AG04450 (cell line): ENCODE measurements around the gene CORO2B. TPM values are rescaled to one million over a fixed set of nuclear protein-coding genes. Genes with fewer than 3 reads are reported as not detected.
A peak's percentile ranks its signal among the peaks of the same experiment; 100 is the strongest.
"Not testable (repeated sequence)": the region's sequence is repeated elsewhere in the genome, so short reads cannot be mapped to it uniquely, and the experiment has no call there.

Source experiments
- CTCF ChIA-PET: fragments of 300-600, 350-600 bp; formaldehyde crosslinking; extraction: SDS; loops from one replicate; lab custom pipeline; 2022; ENCODE audit warnings: antibody characterized with exemption, inconsistent platforms; lab: Charles Lee
- POLR2A ChIA-PET: fragments of 350-600 bp; formaldehyde crosslinking; extraction: SDS; loops from one replicate; lab custom pipeline; 2021; ENCODE audit warnings: antibody characterized with exemption, inconsistent platforms; lab: Yijun Ruan, JAX
- DNase-seq: peaks from one replicate; pipeline ENCODE4 v3.0.0-alpha.2; 2011; ENCODE audit warnings: low read depth, low spot score
- H3K27ac ChIP-seq: one replicate; pipeline ENCODE4 v1.5.1; 2012; ENCODE audit warnings: low read depth, low read length, control low read depth
- H3K27me3 ChIP-seq: one replicate; pipeline ENCODE4 v1.6.0; 2012; ENCODE audit warnings: low read length; ENCODE audit not compliant: control insufficient read depth, insufficient read depth
- H3K4me3 ChIP-seq: 2 replicates; pipeline ENCODE4 v1.5.1; 2011; ENCODE audit warnings: mild to moderate bottlenecking, low read depth, low read length, control low read depth
- H3K9me3 ChIP-seq: 2 replicates; pipeline ENCODE4 v1.5.1; 2012; ENCODE audit warnings: low read length; ENCODE audit not compliant: control insufficient read depth, insufficient read depth
- CTCF ChIP-seq: IDR thresholded peaks from 2 replicates; pipeline ENCODE4 v1.5.1; 2011; ENCODE audit warnings: low read depth, low read length, control low read depth, inconsistent platforms
- polyA plus RNA-seq: library from polyadenylated mRNA; depleted of rRNA; stranded (reverse); fragments of >200 nt; gene quantifications from 2 replicates; pipeline ENCODE4 v1.2.3, GENCODE V29; 2011

Gene CORO2B
- polyA plus RNA-seq, 1 experiment: 16.1 TPM

GRCh38 chr15:68603951-68604350 lies 25.2 kb downstream of the CORO2B start:
- no peak for TF ChIP-seq CTCF
- Histone ChIP-seq H3K4me3 (no peak overlapping the region), H3K27me3 (no peaks in the 10 kb centered on the region), H3K27ac (no peak overlapping the region), H3K9me3 (no peaks in the 10 kb centered on the region; the same call in 1 of the 2 replicates)
- CTCF ChIA-PET: no interaction called here
- DNase-seq: no peak
- POLR2A ChIA-PET: no interaction called here

- H3K9me3 ChIP-seq, H3K4me3 ChIP-seq, H3K27me3 ChIP-seq, POLR2A ChIA-PET, H3K27ac ChIP-seq, DNase-seq: not testable (repeated sequence)
- CTCF ChIA-PET: interaction anchor here (0.6 kb wide), 1 partner anchor 320 kb away, joined by 3 read pairs; no protein-coding TSS in a partner anchor
Observed at GRCh38 chr15:68604840-68605478, 26.2 kb downstream of the CORO2B start.

- Histone ChIP-seq H3K27me3 (no peaks in the 10 kb centered on the region), H3K27ac (peak overlapping the region; percentile 61), H3K9me3 (no peaks in the 10 kb centered on the region; the same call in 1 of the 2 replicates), H3K4me3 (no peak overlapping the region)
- ChIA-PET CTCF (interaction anchor here (0.5 to 1.5 kb wide), 3 partner anchors 14 to 68 kb away, joined by 3 to 5 read pairs (median 5); no protein-coding TSS in a partner anchor), POLR2A (interaction anchor here (1.0 kb wide), 1 partner anchor 14 kb away, joined by 4 read pairs; no protein-coding TSS in a partner anchor)
- DNase-seq: no peak
- TF ChIP-seq CTCF: no peak
Observed at GRCh38 chr15:68606375-68606774, 27.6 kb downstream of the CORO2B start.

- ChIA-PET POLR2A (no interaction called here), CTCF (no interaction called here)
- TF ChIP-seq CTCF: no peak
- Histone ChIP-seq H3K27ac (no peak overlapping the region), H3K9me3 (no peaks in the 10 kb centered on the region; the same call in 1 of the 2 replicates), H3K4me3 (no peak overlapping the region), H3K27me3 (no peaks in the 10 kb centered on the region)
- DNase-seq: no peak
Observed at GRCh38 chr15:68608206-68608843, 29.5 kb downstream of the CORO2B start.

GRCh38 chr15:68608844-68609232 lies 30.0 kb downstream of the CORO2B start:
- no peaks in the 10 kb centered on the region for H3K27me3 ChIP-seq
- POLR2A ChIA-PET: no interaction called here
- no peak overlapping the region for H3K4me3 ChIP-seq
- no peak for DNase-seq
- no peaks in the 10 kb centered on the region; the same call in 1 of the 2 replicates for H3K9me3 ChIP-seq
- CTCF ChIA-PET: interaction anchor here (0.9 kb wide), 1 partner anchor 59 kb away, joined by 4 read pairs; no protein-coding TSS in a partner anchor
- no peak for TF ChIP-seq CTCF
- no peak overlapping the region for H3K27ac ChIP-seq
